ENCODE results near the gene DEFB126.
"Not testable (repeated sequence)": the region's sequence is repeated elsewhere in the genome, so short reads cannot be mapped to it uniquely, and the experiment has no call there.

Gene DEFB126

GRCh38 chr20:142290-142689, at the start of gene DEFB126:
Gene DEFB126, plus strand, starts transcription at chr20:142590. Its CDS starts 39 bp downstream, at chr20:142629.
- no peak for DNase-seq (ENCODE audit: low spot score)

- DNase-seq (ENCODE audit: low spot score), result no peak
These were observed 48.7 kb upstream of the DEFB126 start for GRCh38 chr20:93641-94040.

GRCh38 chr20:95215-95614, 47.2 kb upstream of the DEFB126 start:
- no peak for DNase-seq (ENCODE audit: low spot score)

GRCh38 chr20:97691-98090, 44.7 kb upstream of the DEFB126 start:
- not testable (repeated sequence) for DNase-seq (ENCODE audit: low spot score)

- no peak for DNase-seq (ENCODE audit: low spot score)
These were observed 40.4 kb upstream of the DEFB126 start for GRCh38 chr20:101975-102374.

GRCh38 chr20:103456-103855, 38.9 kb upstream of the DEFB126 start:
- DNase-seq (ENCODE audit: low spot score), result no peak

- DNase-seq (ENCODE audit: low spot score), result no peak
These were observed 30.0 kb upstream of the DEFB126 start for GRCh38 chr20:112396-112795.

- DNase-seq (ENCODE audit: low spot score), result no peak
These were observed 24.9 kb upstream of the DEFB126 start for GRCh38 chr20:117518-117917.

GRCh38 chr20:129786-130323, 12.5 kb upstream of the DEFB126 start:
- not testable (repeated sequence) for DNase-seq (ENCODE audit: low spot score)

- DNase-seq (ENCODE audit: low spot score), result no peak
These were observed 4.5 kb upstream of the DEFB126 start for GRCh38 chr20:137668-138490.

GRCh38 chr20:145877-146276, 3.5 kb downstream of the DEFB126 start:
- no peak for DNase-seq (ENCODE audit: low spot score)

GRCh38 chr20:152131-152530, 9.7 kb downstream of the DEFB126 start:
- no peak for DNase-seq (ENCODE audit: low spot score)

GRCh38 chr20:157154-157553, 14.8 kb downstream of the DEFB126 start, which contains the start of gene DEFB127:
Gene DEFB127, plus strand, starts transcription at chr20:157454. Its CDS starts 91 bp downstream, at chr20:157545.
- no peak for DNase-seq (ENCODE audit: low spot score)

GRCh38 chr20:164618-165017, 22.2 kb downstream of the DEFB126 start:
- no peak for DNase-seq (ENCODE audit: low spot score)

- no peak for DNase-seq (ENCODE audit: low spot score)
These were observed 26.5 kb downstream of the DEFB126 start for GRCh38 chr20:168876-169275.

- DNase-seq (ENCODE audit: low spot score), result no peak
These were observed 41.9 kb downstream of the DEFB126 start for GRCh38 chr20:184288-184687.

GRCh38 chr20:187733-188132, 45.3 kb downstream of the DEFB126 start:
- DNase-seq (ENCODE audit: low spot score), result no peak

GRCh38 chr20:189611-190010, 47.2 kb downstream of the DEFB126 start, which contains the start of gene DEFB128:
Gene DEFB128, minus strand, starts transcription at chr20:189711. Its CDS starts 88 bp downstream, at chr20:189623.
- no peak for DNase-seq (ENCODE audit: low spot score)

Measured in LoVo (cell line).